ENCODE results near the gene TEPSIN. TPM values are rescaled to one million over a fixed set of nuclear protein-coding genes. Genes with fewer than 3 reads are reported as not detected.

Gene TEPSIN
- total and polyA plus RNA-seq, 2 of the 8 experiments (the other 6 are each of a cell fraction or from before 2014, with no cell fraction given), result 22.9 to 28.0 TPM

DNA sequence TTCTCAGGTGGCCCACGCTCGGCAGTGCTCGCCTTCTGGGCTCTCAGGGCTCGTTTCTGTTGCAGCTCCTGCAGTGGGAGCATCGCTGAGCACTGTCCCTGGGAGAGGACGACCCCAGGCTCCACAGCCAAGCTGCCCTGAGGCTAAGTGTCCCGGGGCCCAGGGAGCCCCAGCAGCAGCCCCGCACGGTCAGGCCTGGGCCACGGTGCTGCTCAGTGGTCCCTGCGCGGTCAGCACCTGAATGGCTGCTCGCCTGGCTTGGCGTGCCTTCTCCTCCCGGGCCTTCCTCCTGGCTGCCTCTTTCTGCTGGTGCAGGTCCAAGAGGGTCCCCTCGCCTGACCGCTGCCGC is 39.4 kb downstream of the TEPSIN start:
- H3K4me1 ChIP-seq (replicated peaks in 1 of 4; ENCODE audit: control insufficient read depth in 3 of 4, insufficient read depth in 4 of 4, low read length in 3 of 4), result no peaks in the 10 kb centered on the region; a peak in 1 of 7 replicates
- no peak overlapping the region for H2AFZ ChIP-seq (ENCODE audit: low read length)
- no peak overlapping the region for H2BK120ac ChIP-seq (replicated peaks; ENCODE audit: low read depth, low read length)
- POLR2A ChIA-PET (ENCODE audit: partially characterized antibody), result interaction anchor here (1.3 to 1.5 kb wide), 2 partner anchors 23 to 31 kb away, joined by 3 read pairs; partner anchors contain the start of gene CEP131
- H4K20me1 ChIP-seq (replicated peaks in 1 of 2; ENCODE audit: control insufficient read depth in 1 of 2, insufficient read depth in 2 of 2, low read length in 2 of 2), result peaks cover 0 to 6% of the 10 kb centered on the region in 2 experiments
- FAIRE-seq, result no peak
- no peak overlapping the region for H3K27ac ChIP-seq (ENCODE audit: low read depth, low read length)
- H3K23me2 ChIP-seq (ENCODE audit: low read depth, low read length), result no peaks in the 10 kb centered on the region
- no peaks in the 10 kb centered on the region for H3K9me3 ChIP-seq (ENCODE audit: insufficient read depth in 2 of 2, low read depth in 1 of 2, low read length in 1 of 2)
- H3K9ac ChIP-seq (replicated peaks in 1 of 4; ENCODE audit: extremely low read depth in 1 of 4, low read depth in 3 of 4, low read length in 3 of 4), result no peak overlapping the region
- no peak overlapping the region for H3K23ac ChIP-seq (ENCODE audit: insufficient read length)
- H4K5ac ChIP-seq (ENCODE audit: insufficient read length, low read depth, low read length), result no peak overlapping the region
- no peaks in the 10 kb centered on the region for H3K27me3 ChIP-seq (replicated peaks in 1 of 4; ENCODE audit: control insufficient read depth in 3 of 4, extremely low read depth in 1 of 4, insufficient read depth in 3 of 4, low read length in 3 of 4)
- WGBS, 2 experiments (ENCODE audit: extremely low coverage in 1 of 2, insufficient coverage in 1 of 2, insufficient read length in 1 of 2, insufficient replicate concordance in 2 of 2, low coverage in 1 of 2, low lambda C conversion rate in 2 of 2, missing lambda C conversion rate in 1 of 2), result 92% methylated on average over 18 of the region's 18 CpGs; no CpG with 5 or more reads in 1 of the 2 experiments
- no peak overlapping the region for H4K8ac ChIP-seq (ENCODE audit: extremely low read depth, insufficient read depth, low read length)
- H3K56ac ChIP-seq (replicated peaks; ENCODE audit: insufficient read length, low read depth, low read length), result no peak overlapping the region
- H2BK12ac ChIP-seq (ENCODE audit: low read depth, low read length), result no peak overlapping the region
- H2BK15ac ChIP-seq (ENCODE audit: low read length), result no peak overlapping the region
- H2BK20ac ChIP-seq (ENCODE audit: low read length), result no peak overlapping the region
- no peak overlapping the region for H2BK5ac ChIP-seq (ENCODE audit: low read depth, low read length)
- no peak overlapping the region for H2AK5ac ChIP-seq (ENCODE audit: low read depth, low read length)
- no peak overlapping the region for H3K18ac ChIP-seq (ENCODE audit: extremely low read depth, low read length)
- H3K79me1 ChIP-seq (ENCODE audit: low read depth, low read length), result no peaks in the 10 kb centered on the region
- no peak overlapping the region for H4K91ac ChIP-seq (replicated peaks; ENCODE audit: insufficient read length, low read length)
- H3K4ac ChIP-seq (replicated peaks; ENCODE audit: insufficient read length, low read depth, low read length), result no peak overlapping the region
- H3K36me3 ChIP-seq (ENCODE audit: control insufficient read depth in 2 of 4, insufficient read depth in 4 of 4, low read length in 3 of 4), result peaks cover 2 to 23% (median 5%) of the 10 kb centered on the region in 4 experiments; a peak in 3 of 8 replicates
- no peak overlapping the region for H3K4me3 ChIP-seq (ENCODE audit: extremely low read depth in 1 of 4, insufficient read depth in 2 of 4, low read depth in 3 of 4, low read length in 4 of 4)
- no peak overlapping the region for H3K4me2 ChIP-seq (ENCODE audit: insufficient read depth in 1 of 2, low read depth in 2 of 2, low read length in 2 of 2)
- CTCF ChIA-PET (ENCODE audit: partially characterized antibody), result interaction anchor here (0.9 to 3.0 kb wide), 4 partner anchors 9 to 79 kb away, joined by 3 to 25 read pairs (median 11); no protein-coding TSS in a partner anchor
- no peak overlapping the region for H3K14ac ChIP-seq (ENCODE audit: insufficient read length)
- no peaks in the 10 kb centered on the region for H3K79me2 ChIP-seq (ENCODE audit: control insufficient read depth in 1 of 2, insufficient read depth in 2 of 2, low read length in 2 of 2)
- no peak for DNase-seq (ENCODE audit: low read depth in 1 of 2, low spot score in 2 of 2)
- TF ChIP-seq, protein P1, sequence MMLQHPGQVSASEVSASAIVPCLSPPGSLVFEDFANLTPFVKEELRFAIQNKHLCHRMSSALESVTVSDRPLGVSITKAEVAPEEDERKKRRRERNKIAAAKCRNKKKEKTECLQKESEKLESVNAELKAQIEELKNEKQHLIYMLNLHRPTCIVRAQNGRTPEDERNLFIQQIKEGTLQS (IDR thresholded peaks at IDR 0.05; ENCODE audit: insufficient read depth, low read depth, low read length), result no peak
- TF ChIP-seq BCL11A (IDR thresholded peaks at IDR 0.05; ENCODE audit: low read depth in 2 of 2, low read length in 2 of 2), result no peak
- TF ChIP-seq ASH2L (IDR thresholded peaks at IDR 0.05; ENCODE audit: low read length), result no peak
- no peak for TF ChIP-seq JUND (IDR thresholded peaks at IDR 0.05; ENCODE audit: low read length)
- TF ChIP-seq ZNF274 (IDR thresholded peaks at IDR 0.05; ENCODE audit: borderline replicate concordance, extremely low read depth, low read length), result no peak
- TF ChIP-seq CEBPB (IDR thresholded peaks at IDR 0.05; ENCODE audit: low read depth, low read length), result no peak
- TF ChIP-seq CBX5 (IDR thresholded peaks at IDR 0.05; ENCODE audit: low read depth, low read length), result no peak
- TF ChIP-seq RXRA (IDR thresholded peaks at IDR 0.05; ENCODE audit: insufficient read depth, low read depth, low read length), result no peak
- no peak for TF ChIP-seq POLR2A (IDR thresholded peaks at IDR 0.05; ENCODE audit: control extremely low read depth in 1 of 2, low read depth in 2 of 2, low read length in 2 of 2)
- TF ChIP-seq KDM1A (IDR thresholded peaks at IDR 0.05; ENCODE audit: borderline replicate concordance, low read length), result no peak
- no peak for TF ChIP-seq KDM4A (IDR thresholded peaks at IDR 0.05; ENCODE audit: low read depth, low read length, severe bottlenecking)
- no peak for TF ChIP-seq PHF8 (conservative IDR thresholded peaks at IDR 0.05; ENCODE audit: low read depth, low read length)
- no peak for TF ChIP-seq SIRT6 (IDR thresholded peaks at IDR 0.05; ENCODE audit: low read length)

All from H1 (cell line).